HepG2 (cell line): ENCODE measurements around the gene AZU1. TPM values are rescaled to one million over a fixed set of nuclear protein-coding genes. Genes with fewer than 3 reads are reported as not detected.

ENCODE experiments used
- ATAC-seq: fragments of 200-7000 bp; cut with Tn5 transposase; 3 replicates; pipeline ENCODE4 v1.9.1; 2020; ENCODE audit warnings: mild to moderate bottlenecking, moderate library complexity
- BruUV-seq: library from RNA; stranded (reverse); fragments of 400-500 nt; replicated peaks from 2 replicates; lab custom pipeline; 2021; lab: Mats Ljungman, UMichigan
- CTCF ChIA-PET: fragments of 300-600 bp; formaldehyde crosslinking; extraction: SDS; loops from one replicate; lab custom pipeline; 2021; ENCODE audit warnings: low total read pairs, inconsistent platforms, low intra/inter-chr PET ratio; lab: Yijun Ruan, JAX
- POLR2A ChIA-PET: fragments of 350-600 bp; sonication (Branson Sonifier 250); formaldehyde crosslinking; loops from one replicate; lab custom pipeline; 2020; ENCODE audit warnings: antibody characterized with exemption, inconsistent platforms; lab: Yijun Ruan, JAX
- DNase-seq: peaks from one replicate; pipeline ENCODE4 v3.0.0-alpha.2; 2015; ENCODE audit warnings: low spot score
- FAIRE-seq: peaks from 3 replicates; lab custom pipeline; 2011; peaks lifted over from hg19 to GRCh38; lab: Jason Lieb, UNC
- H2AFZ ChIP-seq: one replicate; pipeline ENCODE4 v1.6.1; 2011; ENCODE audit warnings: low read length, inconsistent platforms
- H3K27ac ChIP-seq: fragments of 300-600 bp; 3 replicates; pipeline ENCODE4 v1.8.0; 2011; ENCODE audit warnings: mixed run types, mild to moderate bottlenecking, mixed read lengths, low read length, inconsistent platforms; ENCODE audit not compliant: insufficient read depth; ENCODE audit errors: extremely low read length
- H3K27me3 ChIP-seq, 2 experiments: fragments of 200-600 bp in 1 of 2; 2 replicates in 1 of 2; 3 replicates in 1 of 2; pipeline versions ENCODE4 v1.6.0 to v1.8.0; 2011; ENCODE audit warnings: low read length in 2 of 2, mild to moderate bottlenecking in 2 of 2, moderate library complexity in 2 of 2, inconsistent platforms in 1 of 2; ENCODE audit not compliant: insufficient read depth in 2 of 2, control insufficient read depth in 1 of 2
- H3K36me3 ChIP-seq, 2 experiments: fragments of 200-600 bp in 1 of 2; replicated peaks in 1 of 2; 2 replicates in 1 of 2; 3 replicates in 1 of 2; pipeline versions ENCODE4 v1.5.1 to v1.8.0; 2011; ENCODE audit warnings: low read length in 2 of 2, inconsistent platforms in 1 of 2; ENCODE audit not compliant: insufficient read depth in 2 of 2, control insufficient read depth in 1 of 2
- H3K4me1 ChIP-seq: 2 replicates; pipeline ENCODE4 v1.5.1; 2012; ENCODE audit warnings: low read length, inconsistent platforms; ENCODE audit not compliant: insufficient read depth
- H3K4me2 ChIP-seq: 2 replicates; pipeline ENCODE4 v1.6.0; 2011; ENCODE audit warnings: low read depth, low read length, inconsistent platforms
- H3K4me3 ChIP-seq, 3 experiments: fragments of 200-600 bp in 1 of 3; sonication (generic), shearing (Covaris generic) in 1 of 3; replicated peaks in 1 of 3; 2 replicates each; pipeline ENCODE4 v1.5.1; 2011 to 2016; ENCODE audit warnings: low read length in 3 of 3, inconsistent platforms in 2 of 3, low read depth in 2 of 3, mild to moderate bottlenecking in 2 of 3, control low read depth in 1 of 3, mixed read lengths in 1 of 3; ENCODE audit not compliant: insufficient read depth in 1 of 3
- H3K79me2 ChIP-seq: one replicate; pipeline ENCODE4 v1.6.1; 2011; ENCODE audit warnings: low read length, inconsistent platforms; ENCODE audit not compliant: insufficient read depth
- H3K9ac ChIP-seq: 2 replicates; pipeline ENCODE4 v1.6.0; 2011; ENCODE audit warnings: mild to moderate bottlenecking, low read depth, low read length, inconsistent platforms; ENCODE audit not compliant: insufficient read depth
- H3K9me3 ChIP-seq: 2 replicates; pipeline ENCODE4 v1.5.1; 2012; ENCODE audit warnings: mild to moderate bottlenecking, low read length
- H4K20me1 ChIP-seq: 2 replicates; pipeline ENCODE4 v1.6.0; 2011; ENCODE audit warnings: inconsistent platforms, mild to moderate bottlenecking, low read length, moderate library complexity; ENCODE audit not compliant: insufficient read depth
- AGO1 ChIP-seq: fragments of 200-400 bp; formaldehyde crosslinking; IDR thresholded peaks from 2 replicates; pipeline ENCODE4 v1.6.1; 2017; ENCODE audit warnings: mild to moderate bottlenecking, low read depth, low read length, moderate library complexity; ENCODE audit not compliant: poor library complexity, severe bottlenecking
- AGO2 ChIP-seq: fragments of 200-400 bp; formaldehyde crosslinking; optimal IDR thresholded peaks from 2 replicates; pipeline ENCODE3; 2017; ENCODE audit warnings: mild to moderate bottlenecking, low read depth, low read length, moderate library complexity
- FLYWCH1 ChIP-seq: sonication (generic); formaldehyde crosslinking; IDR thresholded peaks from 2 replicates; pipeline ENCODE4 v1.8.1; 2023; ENCODE audit warnings: mild to moderate bottlenecking, missing genetic modification reagents
- HNF1A ChIP-seq, 2 experiments: sonication (generic) in 1 of 2; formaldehyde crosslinking in 1 of 2; IDR thresholded peaks; 2 replicates each; pipeline versions ENCODE4 v1.4.0 to v1.6.1; 2016 to 2020; ENCODE audit warnings: borderline replicate concordance in 1 of 2, low read depth in 1 of 2, mild to moderate bottlenecking in 1 of 2, missing genetic modification reagents in 1 of 2
- KLF6 ChIP-seq: IDR thresholded peaks from 2 replicates; pipeline ENCODE4 v1.8.0; 2016; ENCODE audit warnings: missing biosample characterization, missing genetic modification reagents
- MAX ChIP-seq: IDR thresholded peaks from 2 replicates; pipeline ENCODE4 v1.6.1; 2012; ENCODE audit warnings: inconsistent platforms
- MYC ChIP-seq: sonication (generic); formaldehyde crosslinking; IDR thresholded peaks from 2 replicates; pipeline ENCODE4 v1.9.0; 2021; ENCODE audit warnings: missing genetic modification reagents, borderline replicate concordance
- PCBP1 ChIP-seq: fragments of 200-400 bp; formaldehyde crosslinking; IDR thresholded peaks from 2 replicates; pipeline ENCODE4 v1.6.1; 2017; ENCODE audit warnings: mild to moderate bottlenecking, low read depth, low read length, borderline replicate concordance
- SALL2 ChIP-seq: sonication (generic); formaldehyde crosslinking; IDR thresholded peaks from 2 replicates; pipeline ENCODE4 v1.8.1; 2023; ENCODE audit warnings: mild to moderate bottlenecking, missing genetic modification reagents, inconsistent platforms
- SNRNP70 ChIP-seq: fragments of 200-400 bp; formaldehyde crosslinking; IDR thresholded peaks from 2 replicates; pipeline ENCODE4 v1.6.1; 2017; ENCODE audit warnings: mild to moderate bottlenecking, low read depth, low read length, moderate library complexity
- SRSF1 ChIP-seq: fragments of 200-400 bp; formaldehyde crosslinking; optimal IDR thresholded peaks from 2 replicates; pipeline ENCODE3; 2017; ENCODE audit warnings: mild to moderate bottlenecking, low read depth, low read length, moderate library complexity
- ZNF207 ChIP-seq: fragments of 450-650 bp; IDR thresholded peaks from 2 replicates; pipeline ENCODE4 v1.6.1; 2016; ENCODE audit warnings: antibody characterized with exemption, borderline replicate concordance
- ZNF337 ChIP-seq: sonication (generic); formaldehyde crosslinking; IDR thresholded peaks from 2 replicates; pipeline ENCODE4 v1.5.1; 2020; ENCODE audit warnings: missing genetic modification reagents, low read depth, mild to moderate bottlenecking, borderline replicate concordance
- ZNF891 ChIP-seq: sonication (generic); formaldehyde crosslinking; IDR thresholded peaks from 2 replicates; pipeline ENCODE4 v1.5.0; 2020; ENCODE audit warnings: mild to moderate bottlenecking, missing genetic modification reagents
- WGBS: methylation state at CpG from one replicate; pipeline ENCODE4 v1.1.6; 2017; ENCODE audit warnings: low lambda C conversion rate; 5-methylcytosine and 5-hydroxymethylcytosine counted together
- in situ Hi-C: cut with HindIII; loops from 2 replicates; pipeline ENCODE4 v1.10.0; 2017; ENCODE audit warnings: low pct_unique_long_range_greater_than_20kb; ENCODE audit not compliant: extremely low pct_ligation_motif_present
- intact Hi-C: fragments of 100-400 bp; cut with micrococcal nuclease; formaldehyde crosslinking; loops from one replicate; pipeline ENCODE4 v1.10.0; 2022; ENCODE audit not compliant: unreplicated experiment
- polyA plus RNA-seq, 8 experiments: library from polyadenylated mRNA; depleted of rRNA in 3 of 8; stranded (reverse) in 7 of 8; unstranded in 1 of 8; fragments of >200 nt; fragmentation: Illumina TruSeq in 4 of 8; extraction: Trizol in 4 of 8; gene quantifications; 2 replicates each; pipeline versions ENCODE4 v1.2.1 to v1.2.3, GENCODE V29; 2011 to 2016; ENCODE audit warnings: low read depth in 4 of 8, missing spikeins in 1 of 8, mixed read lengths in 1 of 8; ENCODE audit not compliant: insufficient read depth in 1 of 8
- total RNA-seq, 5 experiments: library from RNA; depleted of rRNA; stranded (reverse); fragments of >200 nt; fragmentation: Illumina TruSeq; extraction: Trizol; gene quantifications; 2 replicates each; pipeline ENCODE4 v1.2.3, GENCODE V29; 2016; ENCODE audit warnings: low read depth in 1 of 5

The AZU1 gene
- total and polyA plus RNA-seq, 2 of the 13 experiments (the other 11 are each of a cell fraction or from before 2014, with no cell fraction given), result not detected

GRCh38 chr19:866769-867300, 39.2 kb downstream of the AZU1 start:
- Histone ChIP-seq H3K4me1 (no peaks in the 10 kb centered on the region), H2AFZ (no peak overlapping the region), H3K9me3 (no peaks in the 10 kb centered on the region), H3K27me3 (no peaks in the 10 kb centered on the region), H3K79me2 (no peaks in the 10 kb centered on the region), H3K4me3 (no peak overlapping the region), H3K9ac (no peak overlapping the region), H4K20me1 (no peaks in the 10 kb centered on the region), H3K27ac (no peak overlapping the region), H3K36me3 (peaks cover 3 to 12% of the 10 kb centered on the region in 2 experiments; a peak in 2 of 5 replicates), H3K4me2 (no peak overlapping the region)
- in situ Hi-C loops, result loop anchor here (10.0 kb wide), 1 partner anchor 118 kb away; the partner anchor contains the start of gene WDR18
- ChIA-PET CTCF (no interaction called here), POLR2A (interaction anchor here (1.4 kb wide), 1 partner anchor 26 kb away, joined by 3 read pairs; the partner anchor contains the start of gene MED16)
- no peak for ATAC-seq
- peak; percentile 93 for TF ChIP-seq AGO2
- peak; percentile 52 for TF ChIP-seq AGO1
- TF ChIP-seq ZNF337, result no peak
- no peak for TF ChIP-seq KLF6 (CRISPR knock-in tag)
- 87% methylated on average over 38 of the region's 38 CpGs for WGBS
- FAIRE-seq, result no peak
- no peak for DNase-seq
- no TSS peak for BruUV-seq
- intact Hi-C loops, result no loop called here

GRCh38 chr19:867301-867793, 39.7 kb downstream of the AZU1 start:
- Histone ChIP-seq H4K20me1 (no peaks in the 10 kb centered on the region), H3K27ac (no peak overlapping the region), H3K4me1 (no peaks in the 10 kb centered on the region), H3K9me3 (no peaks in the 10 kb centered on the region), H3K4me2 (no peak overlapping the region), H3K9ac (no peak overlapping the region), H3K79me2 (no peaks in the 10 kb centered on the region), H3K27me3 (no peaks in the 10 kb centered on the region), H3K36me3 (peaks cover 3 to 12% of the 10 kb centered on the region in 2 experiments; a peak in 2 of 5 replicates), H2AFZ (no peak overlapping the region), H3K4me3 (no peak overlapping the region)
- DNase-seq (no peak), ATAC-seq (no peak), FAIRE-seq (no peak)
- ChIA-PET CTCF (no interaction called here), POLR2A (interaction anchor here (1.4 kb wide), 1 partner anchor 25 kb away, joined by 3 read pairs; the partner anchor contains the start of gene MED16)
- intact Hi-C loops (no loop called here), in situ Hi-C loops (loop anchor here (10.0 kb wide), 1 partner anchor 117 kb away; the partner anchor contains the start of gene WDR18)
- WGBS, result 91% methylated on average over 7 of the region's 16 CpGs
- no TSS peak for BruUV-seq
- TF ChIP-seq ZNF891 (CRISPR knock-in tag) (no peak), SNRNP70 (no peak), ZNF207 (no peak), MYC (no peak), SRSF1 (peak; percentile 35), HNF1A (IDR thresholded peaks at IDR 0.05; ENCODE audit: low read depth) (no peak), HNF1A (CRISPR knock-in tag; IDR thresholded peaks at IDR 0.05; ENCODE audit: borderline replicate concordance) (no peak), SALL2 (CRISPR knock-in tag) (no peak), FLYWCH1 (CRISPR knock-in tag) (no peak), PCBP1 (no peak), MAX (no peak)
